Neural cell (in vitro differentiated cells): Measurements from ENCODE around the gene SLC12A4. TPM values are rescaled to one million over a fixed set of nuclear protein-coding genes. Genes with fewer than 3 reads are reported as not detected.
A peak's percentile ranks its signal among the peaks of the same experiment; 100 is the strongest.

Source experiments
- H2AFZ ChIP-seq: fragments of 200-600, 300-800 bp; sonication (generic), shearing (Covaris generic); 2 replicates; pipeline ENCODE4 v1.6.0; 2014; ENCODE audit warnings: low read depth, mild to moderate bottlenecking, antibody characterized with exemption, low read length, moderate library complexity
- H3F3A ChIP-seq: fragments of 200-600 bp; shearing (Covaris generic); 2 replicates; pipeline ENCODE4 v1.6.1; 2016; ENCODE audit warnings: mild to moderate bottlenecking, moderate library complexity, mixed read lengths, antibody characterized with exemption, low read length; ENCODE audit not compliant: insufficient read depth, poor library complexity, severe bottlenecking
- H3K27ac ChIP-seq: fragments of 200-600, 300-800 bp; sonication (generic), shearing (Covaris generic); 2 replicates; pipeline ENCODE4 v1.5.1; 2014; ENCODE audit warnings: mild to moderate bottlenecking, low read length, moderate library complexity
- H3K27me3 ChIP-seq: fragments of 300-800, 200-600 bp; sonication (generic), shearing (Covaris generic); 2 replicates; pipeline ENCODE4 v1.6.0; 2014; ENCODE audit warnings: mild to moderate bottlenecking, low read depth, low read length, moderate library complexity; ENCODE audit not compliant: insufficient read depth
- H3K36me3 ChIP-seq: fragments of 300-800, 200-600 bp; sonication (generic), shearing (Covaris generic); 2 replicates; pipeline ENCODE4 v1.5.1; 2014; ENCODE audit warnings: mild to moderate bottlenecking, antibody characterized with exemption, low read length, moderate library complexity; ENCODE audit not compliant: insufficient read depth
- H3K4me2 ChIP-seq: fragments of 300-800, 200-600 bp; sonication (generic), shearing (Covaris generic); 2 replicates; pipeline ENCODE4 v1.6.0; 2014; ENCODE audit warnings: mild to moderate bottlenecking, low read length
- H3K4me3 ChIP-seq: fragments of 300-800, 200-600 bp; sonication (generic), shearing (Covaris generic); 2 replicates; pipeline ENCODE4 v1.5.1; 2014; ENCODE audit warnings: mild to moderate bottlenecking, low read length, moderate library complexity
- H3K79me2 ChIP-seq: fragments of 200-600 bp; shearing (Covaris generic); replicated peaks from 2 replicates; pipeline ENCODE4 v1.6.0; 2014; ENCODE audit warnings: mild to moderate bottlenecking, low read length, moderate library complexity; ENCODE audit not compliant: insufficient read depth
- H3K9ac ChIP-seq: fragments of 300-800, 200-600 bp; sonication (generic), shearing (Covaris generic); 2 replicates; pipeline ENCODE4 v1.6.1; 2016; ENCODE audit warnings: mild to moderate bottlenecking, low read length, mixed read lengths
- H3K9me2 ChIP-seq: fragments of 200-600 bp; shearing (Covaris generic); 2 replicates; pipeline ENCODE4 v1.6.1; 2016; ENCODE audit warnings: mild to moderate bottlenecking, low read length, mixed read lengths; ENCODE audit not compliant: insufficient read depth
- H3K9me3 ChIP-seq: fragments of 200-600, 300-800 bp; sonication (generic), shearing (Covaris generic); 2 replicates; pipeline ENCODE4 v1.6.1; 2016; ENCODE audit warnings: mild to moderate bottlenecking, mixed run types, low read length, moderate library complexity, mixed read lengths
- H4K20me1 ChIP-seq: fragments of 200-600 bp; shearing (Covaris generic); 2 replicates; pipeline ENCODE4 v1.6.1; 2016; ENCODE audit warnings: mild to moderate bottlenecking, mixed run types; ENCODE audit not compliant: insufficient read depth
- MXI1 ChIP-seq: fragments of 450-650 bp; conservative IDR thresholded peaks from 2 replicates; pipeline ENCODE4 v1.6.1; 2014; ENCODE audit warnings: antibody characterized with exemption, mild to moderate bottlenecking; ENCODE audit not compliant: poor library complexity, severe bottlenecking
- POLR2AphosphoS5 ChIP-seq: IDR thresholded peaks from 2 replicates; pipeline ENCODE4 v1.6.1; 2012
- RAD21 ChIP-seq: fragments of 450-650 bp; conservative IDR thresholded peaks from 2 replicates; pipeline ENCODE4 v1.6.1; 2014; ENCODE audit warnings: antibody characterized with exemption, mild to moderate bottlenecking, moderate library complexity
- TAF1 ChIP-seq: IDR thresholded peaks from 2 replicates; pipeline ENCODE4 v1.6.1; 2012; ENCODE audit warnings: low read depth
- polyA plus RNA-seq: library from polyadenylated mRNA; depleted of rRNA; stranded (reverse); fragments of >200 nt; gene quantifications from 2 replicates; pipeline ENCODE4 v1.2.3, GENCODE V29; 2014
- small RNA-seq, 3 experiments: library from RNA; depleted of rRNA; stranded (forward); fragments of <200 nt; gene quantifications; one replicate each; pipeline ENCODE3, GENCODE V24; 2012
- TF ChIP-seq, protein P1 (sequence below): IDR thresholded peaks from 2 replicates; pipeline ENCODE4 v1.6.1; 2012; ENCODE audit warnings: borderline replicate concordance
- TF ChIP-seq, protein P2 (sequence below): fragments of 450-650 bp; IDR thresholded peaks from 2 replicates; pipeline ENCODE4 v1.5.1; 2014; ENCODE audit warnings: antibody characterized with exemption, mild to moderate bottlenecking, moderate library complexity; ENCODE audit not compliant: poor library complexity, severe bottlenecking

The SLC12A4 gene
- polyA plus RNA-seq, 1 donor from 2014 or later, result 0.11 TPM

GRCh38 chr16:67893743-67894399 is 74.6 kb downstream of the SLC12A4 start:
- H3K4me2 ChIP-seq, result peak overlapping the region; percentile 99
- peak overlapping the region; percentile 66 for H2AFZ ChIP-seq
- H3K79me2 ChIP-seq, result peaks cover 18% of the 10 kb centered on the region
- H3F3A ChIP-seq, result no peaks in the 10 kb centered on the region
- peak overlapping the region; percentile 98 for H3K4me3 ChIP-seq
- H3K9me3 ChIP-seq, result no peaks in the 10 kb centered on the region
- H3K9me2 ChIP-seq, result no peaks in the 10 kb centered on the region
- no peaks in the 10 kb centered on the region for H3K27me3 ChIP-seq
- TF ChIP-seq RAD21 (no peak), TAF1 (no peak), POLR2AphosphoS5 (no peak), MXI1 (no peak)
- TF ChIP-seq, protein P1, sequence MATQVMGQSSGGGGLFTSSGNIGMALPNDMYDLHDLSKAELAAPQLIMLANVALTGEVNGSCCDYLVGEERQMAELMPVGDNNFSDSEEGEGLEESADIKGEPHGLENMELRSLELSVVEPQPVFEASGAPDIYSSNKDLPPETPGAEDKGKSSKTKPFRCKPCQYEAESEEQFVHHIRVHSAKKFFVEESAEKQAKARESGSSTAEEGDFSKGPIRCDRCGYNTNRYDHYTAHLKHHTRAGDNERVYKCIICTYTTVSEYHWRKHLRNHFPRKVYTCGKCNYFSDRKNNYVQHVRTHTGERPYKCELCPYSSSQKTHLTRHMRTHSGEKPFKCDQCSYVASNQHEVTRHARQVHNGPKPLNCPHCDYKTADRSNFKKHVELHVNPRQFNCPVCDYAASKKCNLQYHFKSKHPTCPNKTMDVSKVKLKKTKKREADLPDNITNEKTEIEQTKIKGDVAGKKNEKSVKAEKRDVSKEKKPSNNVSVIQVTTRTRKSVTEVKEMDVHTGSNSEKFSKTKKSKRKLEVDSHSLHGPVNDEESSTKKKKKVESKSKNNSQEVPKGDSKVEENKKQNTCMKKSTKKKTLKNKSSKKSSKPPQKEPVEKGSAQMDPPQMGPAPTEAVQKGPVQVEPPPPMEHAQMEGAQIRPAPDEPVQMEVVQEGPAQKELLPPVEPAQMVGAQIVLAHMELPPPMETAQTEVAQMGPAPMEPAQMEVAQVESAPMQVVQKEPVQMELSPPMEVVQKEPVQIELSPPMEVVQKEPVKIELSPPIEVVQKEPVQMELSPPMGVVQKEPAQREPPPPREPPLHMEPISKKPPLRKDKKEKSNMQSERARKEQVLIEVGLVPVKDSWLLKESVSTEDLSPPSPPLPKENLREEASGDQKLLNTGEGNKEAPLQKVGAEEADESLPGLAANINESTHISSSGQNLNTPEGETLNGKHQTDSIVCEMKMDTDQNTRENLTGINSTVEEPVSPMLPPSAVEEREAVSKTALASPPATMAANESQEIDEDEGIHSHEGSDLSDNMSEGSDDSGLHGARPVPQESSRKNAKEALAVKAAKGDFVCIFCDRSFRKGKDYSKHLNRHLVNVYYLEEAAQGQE, result no peak
- TF ChIP-seq, protein P2, sequence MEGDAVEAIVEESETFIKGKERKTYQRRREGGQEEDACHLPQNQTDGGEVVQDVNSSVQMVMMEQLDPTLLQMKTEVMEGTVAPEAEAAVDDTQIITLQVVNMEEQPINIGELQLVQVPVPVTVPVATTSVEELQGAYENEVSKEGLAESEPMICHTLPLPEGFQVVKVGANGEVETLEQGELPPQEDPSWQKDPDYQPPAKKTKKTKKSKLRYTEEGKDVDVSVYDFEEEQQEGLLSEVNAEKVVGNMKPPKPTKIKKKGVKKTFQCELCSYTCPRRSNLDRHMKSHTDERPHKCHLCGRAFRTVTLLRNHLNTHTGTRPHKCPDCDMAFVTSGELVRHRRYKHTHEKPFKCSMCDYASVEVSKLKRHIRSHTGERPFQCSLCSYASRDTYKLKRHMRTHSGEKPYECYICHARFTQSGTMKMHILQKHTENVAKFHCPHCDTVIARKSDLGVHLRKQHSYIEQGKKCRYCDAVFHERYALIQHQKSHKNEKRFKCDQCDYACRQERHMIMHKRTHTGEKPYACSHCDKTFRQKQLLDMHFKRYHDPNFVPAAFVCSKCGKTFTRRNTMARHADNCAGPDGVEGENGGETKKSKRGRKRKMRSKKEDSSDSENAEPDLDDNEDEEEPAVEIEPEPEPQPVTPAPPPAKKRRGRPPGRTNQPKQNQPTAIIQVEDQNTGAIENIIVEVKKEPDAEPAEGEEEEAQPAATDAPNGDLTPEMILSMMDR, result no peak
- H3K9ac ChIP-seq, result peak overlapping the region; percentile 98
- H3K36me3 ChIP-seq, result no peaks in the 10 kb centered on the region
- H3K27ac ChIP-seq, result peak overlapping the region; percentile 90
- no peaks in the 10 kb centered on the region for H4K20me1 ChIP-seq

Small RNA genes lying within 50 kb of the gene (small RNA-seq; reads per million reads assigned to genes)
- 0 to 0.39 (median 0.16) reads per million in 3 experiments for gene RNU6-359P

Other genes with a start within 250 kb of the SLC12A4 start
- 88.4 and 106 TPM in 2 replicates for gene GFOD2, start 249.3 kb downstream of the SLC12A4 start, polyA plus RNA-seq
- 10.9 and 15.4 TPM in 2 replicates for gene RANBP10, start 162.1 kb downstream of the SLC12A4 start, polyA plus RNA-seq
- 24.2 and 31.0 TPM in 2 replicates for gene TSNAXIP1, start 161.7 kb downstream of the SLC12A4 start, polyA plus RNA-seq
- 42.6 and 50.7 TPM in 2 replicates for gene THAP11, start 126.3 kb downstream of the SLC12A4 start, polyA plus RNA-seq
- gene NUTF2, start 121.7 kb downstream of the SLC12A4 start, polyA plus RNA-seq, result 98.6 and 144 TPM in 2 replicates
- gene CENPT, start 120.9 kb downstream of the SLC12A4 start, polyA plus RNA-seq, result 104 and 135 TPM in 2 replicates
- 66.0 and 81.7 TPM in 2 replicates for gene EDC4, start 95.6 kb downstream of the SLC12A4 start, polyA plus RNA-seq
- 2.2 TPM in 1 of 2 replicates, not detected in the other for gene NRN1L, start 83.8 kb downstream of the SLC12A4 start, polyA plus RNA-seq
- gene PSKH1, start 75.4 kb downstream of the SLC12A4 start, polyA plus RNA-seq, result 3.8 and 8.1 TPM in 2 replicates
- gene CTRL, start 36.8 kb downstream of the SLC12A4 start, polyA plus RNA-seq, result 3.2 and 3.8 TPM in 2 replicates
- 33.6 and 46.4 TPM in 2 replicates for gene PSMB10, start 31.8 kb downstream of the SLC12A4 start, polyA plus RNA-seq
- 0.32 TPM in 1 of 2 replicates, not detected in the other for gene LCAT, start 24.5 kb downstream of the SLC12A4 start, polyA plus RNA-seq
- gene DPEP3, start 11.9 kb upstream of the SLC12A4 start, polyA plus RNA-seq, result not detected in 2 replicates
- not detected in 2 replicates for gene DPEP2, start 30.8 kb upstream of the SLC12A4 start, polyA plus RNA-seq
- not detected in 2 replicates for gene DPEP2NB, start 47.3 kb upstream of the SLC12A4 start, polyA plus RNA-seq
- 13.9 and 18.0 TPM in 2 replicates for gene DDX28, start 54.6 kb upstream of the SLC12A4 start, polyA plus RNA-seq
- gene DUS2, start 54.6 kb upstream of the SLC12A4 start, polyA plus RNA-seq, result 22.4 and 22.8 TPM in 2 replicates
- gene NFATC3, start 116.7 kb upstream of the SLC12A4 start, polyA plus RNA-seq, result 5.6 and 6.2 TPM in 2 replicates